Neural cell (in vitro differentiated cells): ENCODE measurements around the gene BLVRB.

ENCODE experiments used
- EZH2 ChIP-seq: fragments of 200-600, 300-800 bp; shearing (Covaris generic), sonication (generic); IDR thresholded peaks from 2 replicates; pipeline ENCODE4 v1.6.1; 2014; ENCODE audit warnings: antibody characterized with exemption, low read length, borderline replicate concordance, mild to moderate bottlenecking; ENCODE audit not compliant: insufficient read depth, poor library complexity, severe bottlenecking
- POLR2AphosphoS5 ChIP-seq: IDR thresholded peaks from 2 replicates; pipeline ENCODE4 v1.6.1; 2012
- SMC3 ChIP-seq: fragments of 450-650 bp; conservative IDR thresholded peaks from 2 replicates; pipeline ENCODE4 v1.6.1; 2014; ENCODE audit warnings: antibody characterized with exemption, mild to moderate bottlenecking, moderate library complexity; ENCODE audit not compliant: poor library complexity

- TF ChIP-seq SMC3 (peak; percentile 57), POLR2AphosphoS5 (peak; percentile 81), EZH2 (no peak)
Observed at GRCh38 chr19:40425450-40426287, 39.9 kb downstream of the BLVRB start, which contains the start of gene SERTAD1.
